GM19351 (cell line): ENCODE measurements around the gene CHST3.
"Not testable (repeated sequence)": the region's sequence is repeated elsewhere in the genome, so short reads cannot be mapped to it uniquely, and the experiment has no call there.

Source experiments
- ATAC-seq: cut with Tn5 transposase; IDR thresholded peaks from one replicate; pipeline ENCODE4 v1.9.1; 2021; ENCODE audit warnings: mild to moderate bottlenecking, moderate library complexity; ENCODE audit not compliant: unreplicated experiment

The CHST3 gene

DNA sequence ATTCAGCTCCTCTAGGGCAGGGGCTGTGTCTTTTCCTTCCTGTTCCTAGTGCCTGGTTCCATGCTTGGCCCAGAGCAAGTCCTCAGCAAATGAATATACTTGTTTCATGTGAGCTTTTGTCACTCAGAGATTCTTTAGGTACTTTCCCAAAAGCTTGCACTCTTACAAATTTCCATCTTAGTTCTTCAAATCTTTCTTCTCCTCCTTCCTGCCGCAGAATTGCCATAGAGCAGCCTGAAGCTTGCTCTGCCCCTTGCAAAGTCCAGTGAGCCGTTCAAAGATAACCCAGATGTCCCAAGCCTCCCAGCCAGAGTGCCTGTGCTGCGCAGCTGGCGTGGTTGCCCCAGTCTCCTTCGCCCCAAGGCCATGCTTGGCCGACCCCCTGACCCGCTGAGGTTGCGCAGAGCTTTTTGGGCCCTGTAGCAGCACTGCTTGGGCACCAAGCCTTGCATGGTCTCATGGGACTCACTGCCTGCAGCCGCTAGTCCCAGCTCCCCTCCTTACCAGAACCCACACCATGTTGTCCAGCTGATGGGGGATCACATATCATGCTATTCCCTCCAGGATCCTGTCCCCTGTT, 20.7 kb downstream of the CHST3 start:
- ATAC-seq = no peak

GRCh38 chr10:71985542-71986250, 21.5 kb downstream of the CHST3 start:
- ATAC-seq = no peak

DNA sequence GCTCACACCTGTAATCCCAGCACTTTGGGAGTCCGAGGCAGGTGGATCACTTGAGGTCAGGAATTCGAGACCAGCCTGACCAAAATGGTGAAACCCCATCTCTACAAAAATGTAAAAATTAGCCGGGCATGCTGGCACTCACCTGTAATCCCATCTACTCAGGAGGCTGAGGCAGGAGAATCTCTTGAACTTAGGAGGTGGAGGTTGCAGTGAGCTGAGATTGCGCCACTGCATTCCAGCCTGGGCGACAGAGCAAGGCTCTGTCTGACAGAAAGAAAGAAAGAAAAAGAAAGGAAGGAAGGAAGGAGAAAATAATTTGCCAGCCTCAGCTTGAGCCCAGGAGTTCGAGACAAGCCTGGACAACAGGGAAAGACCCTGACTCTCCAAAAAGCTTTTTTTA, 24.7 kb downstream of the CHST3 start:
- ATAC-seq = not testable (repeated sequence)

DNA sequence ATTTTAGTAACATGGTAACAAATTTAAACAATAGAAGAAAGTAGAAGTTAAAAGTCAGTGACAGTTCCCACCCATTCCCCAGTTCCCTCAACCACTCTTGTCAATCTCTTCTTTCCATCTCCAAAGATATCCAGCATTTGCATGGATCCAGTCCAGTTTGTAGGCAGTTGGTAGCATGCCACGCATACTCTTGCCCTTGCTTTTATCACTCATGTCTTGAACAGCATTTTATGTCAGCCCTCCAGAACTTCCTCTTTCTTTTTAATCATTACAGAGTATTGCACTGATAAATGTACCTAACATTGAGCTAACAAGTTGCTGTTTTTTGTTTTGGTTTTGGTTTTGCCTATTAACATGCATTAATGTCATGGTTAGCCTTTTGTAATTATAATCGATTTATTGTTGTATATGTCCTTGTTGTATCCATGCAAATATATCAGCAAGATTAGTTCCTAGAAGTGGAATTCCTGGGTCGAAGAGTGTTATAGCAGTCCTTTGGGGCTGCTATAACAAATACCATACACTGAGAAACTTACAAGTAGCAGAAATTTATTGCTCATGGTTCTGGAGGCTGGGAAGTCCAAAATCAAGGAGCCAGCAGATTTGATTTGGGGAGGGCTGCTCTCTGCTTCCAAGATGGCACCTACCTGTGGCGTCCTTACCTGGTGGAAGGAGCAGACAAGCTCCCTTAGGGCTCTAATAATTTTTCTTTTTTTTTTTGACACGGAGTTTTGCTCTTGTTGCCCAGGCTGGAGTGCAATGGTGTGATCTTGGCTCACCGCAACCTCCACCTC, 25.7 kb downstream of the CHST3 start:
- no peak for ATAC-seq

DNA sequence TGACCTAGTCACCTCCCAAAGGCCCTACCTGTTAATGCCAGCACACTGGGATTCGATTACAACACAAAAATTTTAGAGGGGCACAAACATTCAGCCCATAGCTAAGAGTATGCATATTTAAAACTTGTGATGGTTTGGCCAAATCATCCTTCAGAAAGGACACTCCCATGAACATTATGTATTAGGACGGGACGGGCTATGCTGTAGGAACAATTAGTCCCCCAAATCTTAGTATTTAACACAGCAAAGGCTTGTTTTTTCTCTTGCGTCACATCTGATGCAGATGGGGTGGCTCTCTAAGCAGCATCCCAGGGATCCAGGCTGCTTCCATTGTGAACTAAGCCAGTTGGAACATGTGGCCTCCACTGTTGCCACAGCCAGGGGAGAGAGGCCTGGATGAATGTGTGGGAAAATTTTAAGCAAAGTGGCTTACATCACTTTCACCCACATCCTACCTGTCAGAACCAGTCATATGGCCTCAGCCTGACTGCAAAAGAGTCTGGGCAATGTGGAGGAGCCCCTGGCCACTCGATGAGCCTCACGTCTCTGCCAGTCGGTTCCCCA, 26.6 kb downstream of the CHST3 start:
- ATAC-seq = no peak

- ATAC-seq = no peak
Observed at GRCh38 chr10:71995449-71995848, 31.3 kb downstream of the CHST3 start.

GRCh38 chr10:71995887-71996575, 31.8 kb downstream of the CHST3 start:
- no peak for ATAC-seq

- ATAC-seq = no peak
Observed at GRCh38 chr10:71996592-71997371, 32.6 kb downstream of the CHST3 start.

GRCh38 chr10:71998119-71998839, 34.1 kb downstream of the CHST3 start:
- ATAC-seq = no peak

GRCh38 chr10:71998840-71999194, 34.6 kb downstream of the CHST3 start:
- ATAC-seq = no peak

- no peak for ATAC-seq
Observed at GRCh38 chr10:71999360-72000072, 35.3 kb downstream of the CHST3 start.

- ATAC-seq = no peak
Observed at GRCh38 chr10:72000073-72001032, 36.2 kb downstream of the CHST3 start.

DNA sequence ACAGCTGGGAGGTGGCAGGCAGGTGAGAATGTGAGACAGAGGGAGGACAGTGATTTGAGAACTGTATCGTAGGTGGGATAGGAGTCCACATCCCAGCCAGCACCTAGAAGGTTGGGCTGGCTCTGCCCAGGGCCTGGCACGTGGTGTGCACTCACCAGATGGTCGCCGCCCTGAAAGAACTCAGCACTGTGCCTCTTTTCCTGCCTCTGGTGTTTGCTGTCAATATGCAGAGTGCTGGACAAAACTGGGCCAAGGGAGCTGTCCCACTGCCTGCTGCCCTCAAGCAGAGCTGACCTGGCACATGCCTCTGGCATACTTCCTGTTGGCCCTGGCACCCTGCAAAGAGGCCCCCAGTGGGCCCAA, 36.8 kb downstream of the CHST3 start:
- no peak for ATAC-seq

GRCh38 chr10:72002354-72003295, 38.4 kb downstream of the CHST3 start:
- no peak for ATAC-seq

DNA sequence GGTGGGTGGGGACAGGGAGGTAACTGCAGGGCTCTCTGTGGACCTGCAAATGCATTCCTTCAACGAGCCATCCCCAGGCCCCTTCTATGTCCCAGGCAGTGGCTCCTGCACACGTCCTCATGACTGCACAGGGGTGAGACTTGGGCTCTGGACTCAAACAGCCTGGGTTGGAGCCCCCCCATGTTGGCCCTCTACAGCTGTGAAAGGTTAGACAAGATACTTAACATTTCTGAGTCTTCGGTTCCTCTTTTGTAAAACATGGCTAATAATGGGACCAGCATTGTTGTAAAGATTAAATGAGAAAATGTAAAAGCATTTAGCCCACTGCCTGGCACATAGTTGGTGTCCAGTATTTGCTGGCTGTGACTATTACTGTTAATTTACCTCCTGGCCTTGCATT, 41.8 kb downstream of the CHST3 start:
- ATAC-seq = no peak

DNA sequence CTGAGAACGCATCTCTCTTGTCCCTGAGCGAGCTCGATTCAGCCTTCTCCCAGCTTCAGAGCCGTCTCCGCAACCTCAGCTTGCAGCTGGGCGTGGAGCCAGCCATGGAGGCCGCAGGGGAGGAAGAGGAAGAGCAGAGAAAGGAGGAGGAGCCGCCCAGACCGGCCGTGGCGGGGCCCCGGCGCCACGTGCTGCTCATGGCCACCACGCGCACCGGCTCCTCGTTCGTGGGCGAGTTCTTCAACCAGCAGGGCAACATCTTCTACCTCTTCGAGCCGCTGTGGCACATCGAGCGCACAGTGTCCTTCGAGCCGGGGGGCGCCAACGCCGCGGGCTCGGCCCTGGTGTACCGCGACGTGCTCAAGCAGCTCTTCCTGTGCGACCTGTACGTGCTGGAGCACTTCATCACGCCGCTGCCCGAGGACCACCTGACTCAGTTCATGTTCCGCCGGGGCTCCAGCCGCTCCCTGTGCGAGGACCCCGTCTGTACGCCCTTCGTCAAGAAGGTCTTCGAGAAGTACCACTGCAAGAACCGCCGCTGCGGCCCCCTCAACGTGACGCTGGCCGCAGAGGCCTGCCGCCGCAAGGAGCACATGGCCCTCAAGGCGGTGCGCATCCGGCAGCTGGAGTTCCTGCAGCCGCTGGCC, 43.2 kb downstream of the CHST3 start:
- no peak for ATAC-seq
